BLaER1 (cell line): ENCODE measurements around the gene KLHL25.

Experiments
- H3K27ac ChIP-seq: shearing (Covaris generic); formaldehyde crosslinking; 2 replicates; pipeline ENCODE4 v1.8.1; 2022
- H3K27me3 ChIP-seq: shearing (Covaris generic); formaldehyde crosslinking; 2 replicates; pipeline ENCODE4 v1.8.1; 2022
- H3K36me3 ChIP-seq: shearing (Covaris generic); formaldehyde crosslinking; 2 replicates; pipeline ENCODE4 v1.8.1; 2022
- H3K4me1 ChIP-seq: shearing (Covaris generic); formaldehyde crosslinking; 2 replicates; pipeline ENCODE4 v1.8.1; 2022
- H3K4me2 ChIP-seq: shearing (Covaris generic); formaldehyde crosslinking; 2 replicates; pipeline ENCODE4 v1.8.1; 2022
- H3K4me3 ChIP-seq: shearing (Covaris generic); formaldehyde crosslinking; 2 replicates; pipeline ENCODE4 v1.8.1; 2022
- H3K9ac ChIP-seq: shearing (Covaris generic); formaldehyde crosslinking; 2 replicates; pipeline ENCODE4 v1.8.1; 2022
- H3K9me3 ChIP-seq: shearing (Covaris generic); formaldehyde crosslinking; 2 replicates; pipeline ENCODE4 v1.8.1; 2022
- H4K20me1 ChIP-seq: shearing (Covaris generic); formaldehyde crosslinking; 2 replicates; pipeline ENCODE4 v1.8.1; 2022
- Cebpa-rat ChIP-seq: shearing (Covaris generic); IDR thresholded peaks from 2 replicates; pipeline ENCODE4 v1.8.1; 2022

Gene KLHL25

GRCh38 chr15:85710340-85710842, 84.3 kb downstream of the KLHL25 start:
- Histone ChIP-seq H3K27ac (no peak overlapping the region), H3K4me3 (no peak overlapping the region), H3K9ac (no peak overlapping the region), H3K9me3 (no peaks in the 10 kb centered on the region), H3K4me2 (no peak overlapping the region), H3K36me3 (peaks cover 51% of the 10 kb centered on the region), H3K4me1 (peaks cover 34% of the 10 kb centered on the region), H3K27me3 (no peaks in the 10 kb centered on the region), H4K20me1 (no peaks in the 10 kb centered on the region)
- no peak for TF ChIP-seq Cebpa-rat
